GM10248 (cell line): ENCODE results near the gene DEPDC4.
"Not testable (repeated sequence)": the region's sequence is repeated elsewhere in the genome, so short reads cannot be mapped to it uniquely, and the experiment has no call there.

Experiments
- CTCF ChIA-PET: fragments of 300-600 bp; sonication (Branson Sonifier 250); formaldehyde crosslinking; extraction: SDS; loops from one replicate; lab custom pipeline; 2021; ENCODE audit warnings: antibody characterized with exemption; lab: Yijun Ruan, JAX
- POLR2A ChIA-PET: fragments of 350-650 bp; sonication (Branson Sonifier 250); formaldehyde crosslinking; extraction: SDS; loops from one replicate; lab custom pipeline; 2020; ENCODE audit warnings: antibody characterized with exemption; lab: Yijun Ruan, JAX
- DNase-seq: peaks from one replicate; pipeline ENCODE4 v3.0.0; 2012; ENCODE audit errors: extremely low spot score
- TF ChIP-seq, protein P1 (sequence below): IDR thresholded peaks from 2 replicates; pipeline ENCODE4 v1.5.1; 2012; ENCODE audit warnings: mild to moderate bottlenecking, low read depth; ENCODE audit errors: extremely low read depth, missing control alignments, control extremely low read depth

Gene DEPDC4

DNA sequence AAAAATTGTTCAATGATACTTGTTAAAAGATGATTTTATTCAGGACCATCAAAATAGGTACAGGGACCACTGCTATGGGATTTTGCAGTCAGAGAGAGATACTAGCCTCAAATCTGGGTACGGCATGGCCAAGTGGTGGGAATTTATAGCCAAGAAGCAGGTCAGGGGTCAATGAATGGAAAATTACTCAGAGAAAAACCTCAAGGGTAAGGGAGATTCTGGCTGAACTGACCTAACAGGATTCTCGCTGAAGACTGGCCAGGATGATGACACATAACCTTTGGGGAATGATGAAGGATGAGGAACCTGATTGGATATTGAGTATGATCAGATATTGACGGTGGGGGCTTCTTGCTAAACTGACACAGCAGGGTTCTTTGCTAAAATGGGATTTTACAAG lies 32.7 kb downstream of the DEPDC4 start:
- DNase-seq: no peak
- POLR2A ChIA-PET: no interaction called here
- CTCF ChIA-PET: interaction anchor here (1.0 to 4.6 kb wide), 13 partner anchors 9 to 508 kb away, joined by 3 to 29 read pairs (median 8); no protein-coding TSS in a partner anchor
- TF ChIP-seq, protein P1, sequence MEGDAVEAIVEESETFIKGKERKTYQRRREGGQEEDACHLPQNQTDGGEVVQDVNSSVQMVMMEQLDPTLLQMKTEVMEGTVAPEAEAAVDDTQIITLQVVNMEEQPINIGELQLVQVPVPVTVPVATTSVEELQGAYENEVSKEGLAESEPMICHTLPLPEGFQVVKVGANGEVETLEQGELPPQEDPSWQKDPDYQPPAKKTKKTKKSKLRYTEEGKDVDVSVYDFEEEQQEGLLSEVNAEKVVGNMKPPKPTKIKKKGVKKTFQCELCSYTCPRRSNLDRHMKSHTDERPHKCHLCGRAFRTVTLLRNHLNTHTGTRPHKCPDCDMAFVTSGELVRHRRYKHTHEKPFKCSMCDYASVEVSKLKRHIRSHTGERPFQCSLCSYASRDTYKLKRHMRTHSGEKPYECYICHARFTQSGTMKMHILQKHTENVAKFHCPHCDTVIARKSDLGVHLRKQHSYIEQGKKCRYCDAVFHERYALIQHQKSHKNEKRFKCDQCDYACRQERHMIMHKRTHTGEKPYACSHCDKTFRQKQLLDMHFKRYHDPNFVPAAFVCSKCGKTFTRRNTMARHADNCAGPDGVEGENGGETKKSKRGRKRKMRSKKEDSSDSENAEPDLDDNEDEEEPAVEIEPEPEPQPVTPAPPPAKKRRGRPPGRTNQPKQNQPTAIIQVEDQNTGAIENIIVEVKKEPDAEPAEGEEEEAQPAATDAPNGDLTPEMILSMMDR: no peak

DNA sequence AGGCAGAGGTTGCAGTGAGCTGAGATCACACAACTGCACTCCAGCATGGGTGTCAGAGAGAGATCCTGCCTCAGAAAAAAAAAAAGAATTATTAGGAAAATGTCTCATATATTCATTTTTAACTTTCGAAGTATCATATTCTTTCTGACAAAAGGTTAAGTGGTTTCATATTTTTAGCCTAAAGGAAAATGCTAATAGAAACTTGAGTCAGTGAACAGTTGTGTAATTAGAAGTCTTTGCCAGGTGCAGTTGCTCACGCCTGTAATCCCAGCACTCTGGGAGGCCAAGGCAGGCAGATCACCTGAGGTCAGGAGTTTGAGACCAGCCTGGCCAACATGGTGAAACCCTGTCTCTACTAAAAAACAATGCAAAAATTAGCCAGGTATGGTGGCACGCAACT lies 35.0 kb downstream of the DEPDC4 start:
- CTCF ChIA-PET: interaction anchor here (1.0 to 4.6 kb wide), 2 partner anchors 11 to 173 kb away, joined by 4 to 29 read pairs; no protein-coding TSS in a partner anchor
- POLR2A ChIA-PET, DNase-seq: not testable (repeated sequence)

DNA sequence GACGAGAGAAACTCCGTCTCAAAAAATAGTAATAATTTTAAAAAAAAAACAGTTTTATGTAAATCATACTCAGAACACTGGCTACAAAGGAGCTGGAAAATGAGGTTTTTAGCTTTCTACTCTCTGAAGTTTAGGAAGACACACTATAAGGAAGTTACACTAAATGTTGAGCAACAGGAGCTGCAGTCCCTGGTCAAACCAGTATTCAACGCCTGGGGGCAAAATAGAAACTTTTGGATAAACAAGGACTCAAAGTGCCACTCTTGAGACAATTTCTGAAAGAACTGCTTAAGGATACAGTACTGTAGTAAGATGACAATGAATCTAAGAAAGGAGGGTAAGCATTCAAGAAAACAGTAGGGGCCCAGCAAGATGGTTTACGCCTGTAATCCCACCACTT lies 37.0 kb downstream of the DEPDC4 start:
- POLR2A ChIA-PET: no interaction called here
- CTCF ChIA-PET: interaction anchor here (1.3 to 2.5 kb wide), 4 partner anchors 10 to 325 kb away, joined by 4 to 10 read pairs (median 4); no protein-coding TSS in a partner anchor
- no peak for DNase-seq
- TF ChIP-seq, protein P1: no peak

DNA sequence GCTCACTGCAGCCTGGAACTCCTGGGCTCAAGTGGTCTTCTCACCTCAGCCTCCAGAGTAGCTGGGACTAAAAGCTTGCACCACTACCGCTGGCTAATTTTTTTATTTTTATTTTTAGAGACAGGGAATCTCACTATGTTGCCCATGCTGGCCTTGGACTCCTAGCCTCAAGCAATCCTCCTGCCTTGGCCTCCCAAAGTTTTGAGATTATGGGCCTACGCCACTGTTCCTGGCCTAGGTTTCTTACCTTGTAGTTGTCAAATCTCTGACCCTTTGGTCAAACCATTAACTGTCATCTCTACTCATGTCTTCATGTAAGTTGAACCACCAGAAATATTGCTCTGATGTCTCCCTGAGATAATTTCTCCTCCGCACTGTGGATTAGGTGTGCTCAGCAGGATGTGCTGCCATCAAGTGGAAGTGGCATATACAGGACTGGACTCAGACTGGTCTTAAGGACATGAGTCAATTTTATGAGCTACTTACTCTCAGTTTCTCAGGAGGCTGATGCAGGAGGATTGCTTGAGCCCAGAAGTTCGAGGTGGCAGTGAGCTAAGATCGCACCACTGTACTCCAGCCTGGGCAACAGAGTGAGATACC lies 37.7 kb downstream of the DEPDC4 start:
- TF ChIP-seq, protein P1: peak; percentile 1
- DNase-seq: no peak
- POLR2A ChIA-PET: no interaction called here
- CTCF ChIA-PET: interaction anchor here (1.3 to 2.5 kb wide), 5 partner anchors 11 to 326 kb away, joined by 4 to 10 read pairs (median 4); no protein-coding TSS in a partner anchor

GRCh38 chr12:100225491-100225890 lies 41.4 kb downstream of the DEPDC4 start:
- POLR2A ChIA-PET: no interaction called here
- no peak for DNase-seq

GRCh38 chr12:100222173-100222572 lies 44.7 kb downstream of the DEPDC4 start:
- CTCF ChIA-PET: interaction anchor here (1.3 to 1.7 kb wide), 2 partner anchors 13 kb away, joined by 3 to 10 read pairs; no protein-coding TSS in a partner anchor
- POLR2A ChIA-PET, DNase-seq: not testable (repeated sequence)

More at GRCh38 chr12:100225491-100225890, 41.4 kb downstream of the DEPDC4 start:
- TF ChIP-seq, protein P1: no peak
- CTCF ChIA-PET: interaction anchor here (1.5 to 2.0 kb wide), 2 partner anchors 9 to 71 kb away, joined by 4 to 9 read pairs; no protein-coding TSS in a partner anchor

DNA sequence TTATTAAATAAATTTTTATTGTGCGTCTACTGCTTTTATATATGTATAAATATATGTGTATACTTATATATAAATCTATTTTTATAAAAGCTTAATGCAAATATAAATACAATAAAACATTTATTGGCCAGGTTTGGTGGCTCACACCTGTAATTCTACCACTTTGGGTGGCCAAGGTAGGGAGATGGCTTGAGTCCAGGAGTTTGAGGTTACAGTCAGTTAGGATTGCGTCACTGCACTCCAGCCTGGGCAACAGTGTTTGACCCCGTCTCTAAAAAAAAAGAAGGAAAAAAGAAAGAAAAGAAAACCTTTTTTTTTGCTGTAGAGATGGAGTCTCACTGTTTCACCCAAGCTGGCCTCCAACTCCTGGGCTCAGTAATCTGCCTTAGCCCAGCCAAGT lies 45.4 kb downstream of the DEPDC4 start:
- TF ChIP-seq, protein P1: no peak
- DNase-seq: no peak
- ChIA-PET CTCF (interaction anchor here (1.0 to 1.7 kb wide), 3 partner anchors 11 to 45 kb away, joined by 3 to 10 read pairs (median 4); partner anchors contain the start of genes DEPDC4 and SCYL2), POLR2A (no interaction called here)
